ENCODE measurements around the gene HOMER3. TPM values are rescaled to one million over a fixed set of nuclear protein-coding genes. Genes with fewer than 3 reads are reported as not detected.

HOMER3 gene
- total and polyA plus RNA-seq, 10 of the 15 experiments (the other 5 are each of a cell fraction or from before 2014, with no cell fraction given): 0.18 to 10.6 (median 0.50) TPM; not detected in 2

GRCh38 chr19:18910801-18911436 lies 30.1 kb downstream of the HOMER3 start:
- WGBS (ENCODE audit: insufficient coverage, insufficient replicate concordance, low lambda C conversion rate, missing lambda C conversion rate): 99% methylated on average over 19 of the region's 19 CpGs
- in situ Hi-C loops (cut with MboI): no loop called here
- TF ChIP-seq WRNIP1 (IDR thresholded peaks at IDR 0.05; ENCODE audit: borderline replicate concordance, low read depth, low read length): no peak
- no peak for TF ChIP-seq TARDBP (IDR thresholded peaks at IDR 0.05; ENCODE audit: borderline replicate concordance)
- no peak for TF ChIP-seq CUX1 (IDR thresholded peaks at IDR 0.05; ENCODE audit: insufficient replicate concordance, low read depth, low read length)
- peak; percentile 49; the same call in 1 of the 2 replicates for TF ChIP-seq POLR2A (IDR thresholded peaks at IDR 0.05; ENCODE audit: low read depth, low read length)
- SMC1A ChIA-PET (ENCODE audit: uncharacterized antibody, unreplicated experiment): no interaction called here
- no peak overlapping the region for H3K27ac ChIP-seq (ENCODE audit: control insufficient read depth, insufficient read depth)
- intact Hi-C loops (cut with micrococcal nuclease; ENCODE audit: unreplicated experiment): no loop called here
- H4K20me1 ChIP-seq (ENCODE audit: control insufficient read depth, insufficient read depth): peaks cover 3% of the 10 kb centered on the region; the same call in 1 of the 2 replicates
- POLR2A ChIA-PET: no interaction called here
- H3K36me3 ChIP-seq (ENCODE audit: control insufficient read depth in 2 of 2, insufficient read depth in 2 of 2, low read length in 1 of 2): peaks cover 12 to 14% of the 10 kb centered on the region in 2 experiments
- H3K9me3 ChIP-seq (replicated peaks; ENCODE audit: control insufficient read depth, insufficient read depth, low read length): no peaks in the 10 kb centered on the region; the same call in 2 of the 3 replicates
- no peak overlapping the region for H2AFZ ChIP-seq (ENCODE audit: control insufficient read depth, low read depth, low read length)
- no peak overlapping the region for H3K9ac ChIP-seq (ENCODE audit: control insufficient read depth, insufficient read depth, low read length)
- H3K27me3 ChIP-seq (replicated peaks in 1 of 2; ENCODE audit: control insufficient read depth in 2 of 2, insufficient read depth in 2 of 2, low read length in 1 of 2): no peaks in the 10 kb centered on the region
- H3K4me3 ChIP-seq: no peak overlapping the region
- no peak for DNase-seq (ENCODE audit: low read depth, low spot score)
- RAD21 ChIA-PET (ENCODE audit: unreplicated experiment): no interaction called here
- no peaks in the 10 kb centered on the region for H3K4me1 ChIP-seq (ENCODE audit: control insufficient read depth, insufficient read depth, low read length)
- H3K4me2 ChIP-seq (ENCODE audit: control insufficient read depth, insufficient read depth): no peak overlapping the region
- no peak for FAIRE-seq
- no TSS peak for BruUV-seq (replicated peaks)
- no peak for ATAC-seq
- peaks cover 15% of the 10 kb centered on the region for H3K79me2 ChIP-seq (ENCODE audit: control insufficient read depth, insufficient read depth, low read length)
- CTCF ChIA-PET: no interaction called here

Data from GM12878 (cell line).